Osteocyte (in vitro differentiated cells): Measurements from ENCODE around the gene SLC43A3. TPM values are rescaled to one million over a fixed set of nuclear protein-coding genes. Genes with fewer than 3 reads are reported as not detected.

Experiments
- DNase-seq: peaks from one replicate; pipeline ENCODE4 v3.0.0; 2021; ENCODE audit warnings: mixed read lengths; ENCODE audit not compliant: unreplicated experiment; ENCODE audit errors: extremely low spot score
- H3K27ac Mint-ChIP-seq: one replicate; pipeline ENCODE4 v1.8.0; 2021; ENCODE audit warnings: mild to moderate bottlenecking, mixed read lengths; ENCODE audit not compliant: unreplicated experiment
- H3K27me3 Mint-ChIP-seq: one replicate; pipeline ENCODE4 v1.8.0; 2021; ENCODE audit warnings: mixed read lengths; ENCODE audit not compliant: unreplicated experiment
- H3K36me3 Mint-ChIP-seq: one replicate; pipeline ENCODE4 v1.8.0; 2021; ENCODE audit warnings: mixed read lengths; ENCODE audit not compliant: unreplicated experiment
- H3K4me1 Mint-ChIP-seq: one replicate; pipeline ENCODE4 v1.8.0; 2021; ENCODE audit warnings: mixed read lengths; ENCODE audit not compliant: unreplicated experiment
- H3K4me3 Mint-ChIP-seq: one replicate; pipeline ENCODE4 v1.8.0; 2021; ENCODE audit warnings: mild to moderate bottlenecking, moderate library complexity, mixed read lengths; ENCODE audit not compliant: unreplicated experiment
- H3K9me3 Mint-ChIP-seq: one replicate; pipeline ENCODE4 v1.8.0; 2021; ENCODE audit warnings: mixed read lengths; ENCODE audit not compliant: unreplicated experiment
- total RNA-seq: library from RNA; stranded (reverse); gene quantifications from 2 replicates; pipeline ENCODE4 v1.2.1, GENCODE V29; 2021
- TF ChIP-seq, protein P1 (sequence below): fragments of 200-600 bp; sonication (generic); IDR thresholded peaks from 2 replicates; pipeline ENCODE4 v1.5.0; 2021; ENCODE audit warnings: antibody characterized with exemption, mild to moderate bottlenecking, moderate library complexity

The SLC43A3 gene
- total RNA-seq, 1 donor from 2014 or later = 14.9 TPM

GRCh38 chr11:57422669-57423068 lies 4.3 kb downstream of the SLC43A3 start:
- Mint-ChIP-seq H3K4me3 (no peak overlapping the region), H3K27me3 (no peaks in the 10 kb centered on the region), H3K4me1 (peaks cover 32% of the 10 kb centered on the region), H3K9me3 (no peaks in the 10 kb centered on the region), H3K36me3 (peaks cover 2% of the 10 kb centered on the region), H3K27ac (no peak overlapping the region)
- TF ChIP-seq, protein P1, sequence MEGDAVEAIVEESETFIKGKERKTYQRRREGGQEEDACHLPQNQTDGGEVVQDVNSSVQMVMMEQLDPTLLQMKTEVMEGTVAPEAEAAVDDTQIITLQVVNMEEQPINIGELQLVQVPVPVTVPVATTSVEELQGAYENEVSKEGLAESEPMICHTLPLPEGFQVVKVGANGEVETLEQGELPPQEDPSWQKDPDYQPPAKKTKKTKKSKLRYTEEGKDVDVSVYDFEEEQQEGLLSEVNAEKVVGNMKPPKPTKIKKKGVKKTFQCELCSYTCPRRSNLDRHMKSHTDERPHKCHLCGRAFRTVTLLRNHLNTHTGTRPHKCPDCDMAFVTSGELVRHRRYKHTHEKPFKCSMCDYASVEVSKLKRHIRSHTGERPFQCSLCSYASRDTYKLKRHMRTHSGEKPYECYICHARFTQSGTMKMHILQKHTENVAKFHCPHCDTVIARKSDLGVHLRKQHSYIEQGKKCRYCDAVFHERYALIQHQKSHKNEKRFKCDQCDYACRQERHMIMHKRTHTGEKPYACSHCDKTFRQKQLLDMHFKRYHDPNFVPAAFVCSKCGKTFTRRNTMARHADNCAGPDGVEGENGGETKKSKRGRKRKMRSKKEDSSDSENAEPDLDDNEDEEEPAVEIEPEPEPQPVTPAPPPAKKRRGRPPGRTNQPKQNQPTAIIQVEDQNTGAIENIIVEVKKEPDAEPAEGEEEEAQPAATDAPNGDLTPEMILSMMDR = no peak
- DNase-seq = no peak

DNA sequence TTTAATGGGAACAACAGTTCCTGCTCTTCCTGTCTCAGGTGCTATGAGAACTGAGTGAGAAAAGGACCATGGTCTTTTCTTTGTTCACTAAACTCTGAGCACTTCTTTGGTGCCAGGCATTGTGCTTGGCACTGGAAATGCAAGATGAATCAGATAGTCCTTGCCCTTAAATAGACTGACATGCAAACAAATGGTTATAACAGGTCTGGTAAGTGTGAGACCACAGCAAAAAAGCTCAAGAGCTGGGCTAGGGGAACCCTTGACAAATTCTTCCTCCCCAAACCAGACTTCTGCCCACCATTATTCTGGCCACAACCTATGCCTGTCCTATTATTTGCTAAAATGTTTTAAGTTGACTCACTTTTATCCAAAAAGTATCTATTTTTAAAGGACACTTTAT lies 5.1 kb downstream of the SLC43A3 start:
- no peak overlapping the region for H3K4me3 Mint-ChIP-seq
- TF ChIP-seq, protein P1 = no peak
- DNase-seq = no peak
- no peaks in the 10 kb centered on the region for H3K9me3 Mint-ChIP-seq
- H3K36me3 Mint-ChIP-seq = peaks cover 5% of the 10 kb centered on the region
- H3K27ac Mint-ChIP-seq = no peak overlapping the region
- H3K4me1 Mint-ChIP-seq = peaks cover 25% of the 10 kb centered on the region
- no peaks in the 10 kb centered on the region for H3K27me3 Mint-ChIP-seq

DNA sequence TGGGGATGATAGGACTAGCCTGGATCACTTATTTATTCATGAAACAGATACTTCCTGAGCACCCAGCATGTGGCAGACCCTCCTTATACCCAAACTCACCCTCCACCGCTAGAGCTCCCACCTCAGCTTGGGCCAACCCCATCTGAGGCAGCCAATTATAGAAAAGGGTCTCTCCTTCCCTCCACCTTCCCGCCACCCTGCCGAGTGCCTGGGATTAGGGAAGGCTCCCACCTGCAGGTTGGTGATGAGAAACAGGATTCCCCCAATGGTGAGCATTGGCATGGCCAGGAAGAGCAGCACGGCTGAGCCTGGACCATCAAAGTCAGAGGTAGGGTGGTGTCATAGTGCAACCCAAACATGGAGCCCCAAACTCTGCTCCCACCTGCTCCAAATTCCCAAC lies 5.9 kb downstream of the SLC43A3 start:
- Mint-ChIP-seq H3K27me3 (no peaks in the 10 kb centered on the region), H3K4me1 (peaks cover 18% of the 10 kb centered on the region), H3K36me3 (peaks cover 7% of the 10 kb centered on the region), H3K9me3 (no peaks in the 10 kb centered on the region), H3K27ac (no peak overlapping the region), H3K4me3 (no peak overlapping the region)
- DNase-seq = no peak
- TF ChIP-seq, protein P1 = no peak

- no peaks in the 10 kb centered on the region for H3K9me3 Mint-ChIP-seq
- H3K4me3 Mint-ChIP-seq = no peak overlapping the region
- TF ChIP-seq, protein P1 = no peak
- H3K27me3 Mint-ChIP-seq = no peaks in the 10 kb centered on the region
- no peaks in the 10 kb centered on the region for H3K4me1 Mint-ChIP-seq
- H3K27ac Mint-ChIP-seq = no peak overlapping the region
- peaks cover 10% of the 10 kb centered on the region for H3K36me3 Mint-ChIP-seq
- no peak for DNase-seq
Observed at GRCh38 chr11:57419146-57419545, 7.8 kb downstream of the SLC43A3 start.

DNA sequence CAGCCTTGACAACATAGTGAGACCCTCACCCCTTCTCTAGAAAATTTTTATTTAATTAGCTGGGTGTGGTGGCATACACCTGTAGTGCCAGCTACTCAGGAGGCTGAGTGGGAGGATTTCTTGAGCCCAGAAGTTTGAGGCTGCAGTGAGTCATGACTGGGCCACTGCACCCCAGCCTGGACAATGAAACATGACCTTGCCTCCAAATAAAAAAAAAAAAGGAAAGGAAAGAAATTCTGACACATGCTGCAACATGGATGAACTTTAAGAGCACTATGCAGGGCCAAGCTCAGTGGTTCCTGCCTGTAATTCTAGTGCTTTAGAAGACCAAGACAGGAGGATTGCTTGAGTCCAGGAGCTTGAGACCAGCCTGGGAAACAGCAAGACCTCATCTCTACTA lies 8.8 kb downstream of the SLC43A3 start:
- Mint-ChIP-seq H3K9me3 (no peaks in the 10 kb centered on the region), H3K27me3 (no peaks in the 10 kb centered on the region), H3K4me3 (no peak overlapping the region), H3K27ac (no peak overlapping the region), H3K4me1 (no peaks in the 10 kb centered on the region), H3K36me3 (peaks cover 18% of the 10 kb centered on the region)
- no peak for DNase-seq
- TF ChIP-seq, protein P1 = no peak
